ENCODE measurements around the gene NFXL1. TPM values are rescaled to one million over a fixed set of nuclear protein-coding genes. Genes with fewer than 3 reads are reported as not detected.

NFXL1 gene
- total RNA-seq, 2 experiments from 2014 or later = 17.9 to 28.4 TPM

GRCh38 chr4:47942081-47942819, 27.9 kb upstream of the NFXL1 start:
- Histone ChIP-seq H3K9me3 (ENCODE audit: low read length) (no peaks in the 10 kb centered on the region), H4K20me1 (ENCODE audit: insufficient read depth, low read length) (no peaks in the 10 kb centered on the region), H3K27ac (ENCODE audit: low read depth, low read length, poor library complexity, severe bottlenecking) (no peak overlapping the region), H3K4me3 (ENCODE audit: low read depth, low read length, poor library complexity, severe bottlenecking) (no peak overlapping the region), H3K79me2 (ENCODE audit: insufficient read depth, low read depth, low read length) (no peaks in the 10 kb centered on the region), H3K36me3 (ENCODE audit: insufficient read depth, low read length) (no peaks in the 10 kb centered on the region), H2AFZ (ENCODE audit: low read length) (no peak overlapping the region), H3K4me2 (ENCODE audit: low read length) (no peak overlapping the region), H3K4me1 (ENCODE audit: insufficient read depth, low read length, poor library complexity, severe bottlenecking) (no peaks in the 10 kb centered on the region), H3K9me2 (ENCODE audit: insufficient read depth, low read length) (no peaks in the 10 kb centered on the region)
- intact Hi-C loops (cut with micrococcal nuclease; ENCODE audit: unreplicated experiment) = no loop called here
- no peak for DNase-seq (ENCODE audit: low spot score)
- POLR2A ChIA-PET = interaction anchor here (0.6 kb wide), 1 partner anchor 935 kb away, joined by 3 read pairs; no protein-coding TSS in a partner anchor
- TF ChIP-seq, protein P1, sequence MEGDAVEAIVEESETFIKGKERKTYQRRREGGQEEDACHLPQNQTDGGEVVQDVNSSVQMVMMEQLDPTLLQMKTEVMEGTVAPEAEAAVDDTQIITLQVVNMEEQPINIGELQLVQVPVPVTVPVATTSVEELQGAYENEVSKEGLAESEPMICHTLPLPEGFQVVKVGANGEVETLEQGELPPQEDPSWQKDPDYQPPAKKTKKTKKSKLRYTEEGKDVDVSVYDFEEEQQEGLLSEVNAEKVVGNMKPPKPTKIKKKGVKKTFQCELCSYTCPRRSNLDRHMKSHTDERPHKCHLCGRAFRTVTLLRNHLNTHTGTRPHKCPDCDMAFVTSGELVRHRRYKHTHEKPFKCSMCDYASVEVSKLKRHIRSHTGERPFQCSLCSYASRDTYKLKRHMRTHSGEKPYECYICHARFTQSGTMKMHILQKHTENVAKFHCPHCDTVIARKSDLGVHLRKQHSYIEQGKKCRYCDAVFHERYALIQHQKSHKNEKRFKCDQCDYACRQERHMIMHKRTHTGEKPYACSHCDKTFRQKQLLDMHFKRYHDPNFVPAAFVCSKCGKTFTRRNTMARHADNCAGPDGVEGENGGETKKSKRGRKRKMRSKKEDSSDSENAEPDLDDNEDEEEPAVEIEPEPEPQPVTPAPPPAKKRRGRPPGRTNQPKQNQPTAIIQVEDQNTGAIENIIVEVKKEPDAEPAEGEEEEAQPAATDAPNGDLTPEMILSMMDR (conservative IDR thresholded peaks at IDR 0.05; ENCODE audit: low read length) = no peak
- no peak for TF ChIP-seq EZH2phosphoT487 (IDR thresholded peaks at IDR 0.05; ENCODE audit: borderline replicate concordance, low read depth, low read length)
- CTCF ChIA-PET (ENCODE audit: unreplicated experiment) = no interaction called here
- BruUV-seq (replicated peaks) = no TSS peak

DNA sequence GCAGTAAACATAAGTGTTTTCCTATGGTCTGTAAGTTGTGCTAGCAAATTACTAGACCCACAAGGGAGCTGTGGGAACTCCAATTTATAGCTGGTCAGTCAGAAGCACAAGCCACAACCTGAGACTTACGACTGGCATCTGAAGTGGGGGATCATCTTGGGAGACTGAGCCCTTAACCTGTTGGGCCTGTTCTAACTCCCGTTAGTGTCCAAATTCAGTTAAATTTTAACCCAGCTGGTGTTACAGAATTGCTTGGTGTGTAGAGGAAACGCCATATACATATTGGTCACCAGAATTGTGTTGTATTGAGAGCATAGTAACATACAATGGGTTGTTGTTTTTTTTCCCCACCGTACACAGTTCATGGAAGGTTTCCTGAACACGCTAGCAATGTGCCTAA, 25.1 kb upstream of the NFXL1 start:
- intact Hi-C loops (cut with micrococcal nuclease; ENCODE audit: unreplicated experiment) = no loop called here
- no peaks in the 10 kb centered on the region for H3K4me1 ChIP-seq (ENCODE audit: insufficient read depth, low read length, poor library complexity, severe bottlenecking)
- H3K27ac ChIP-seq (ENCODE audit: low read depth, low read length, poor library complexity, severe bottlenecking) = no peak overlapping the region
- no peaks in the 10 kb centered on the region for H3K9me2 ChIP-seq (ENCODE audit: insufficient read depth, low read length)
- H3K9me3 ChIP-seq (ENCODE audit: low read length) = no peaks in the 10 kb centered on the region
- DNase-seq (ENCODE audit: low spot score) = no peak
- H3K4me3 ChIP-seq (ENCODE audit: low read depth, low read length, poor library complexity, severe bottlenecking) = no peak overlapping the region
- H2AFZ ChIP-seq (ENCODE audit: low read length) = no peak overlapping the region
- no peaks in the 10 kb centered on the region for H4K20me1 ChIP-seq (ENCODE audit: insufficient read depth, low read length)
- H3K4me2 ChIP-seq (ENCODE audit: low read length) = no peak overlapping the region
- no TSS peak for BruUV-seq (replicated peaks)
- no peak for TF ChIP-seq EZH2phosphoT487 (IDR thresholded peaks at IDR 0.05; ENCODE audit: borderline replicate concordance, low read depth, low read length)
- TF ChIP-seq, protein P1 (conservative IDR thresholded peaks at IDR 0.05; ENCODE audit: low read length) = no peak
- H3K36me3 ChIP-seq (ENCODE audit: insufficient read depth, low read length) = no peaks in the 10 kb centered on the region
- CTCF ChIA-PET (ENCODE audit: unreplicated experiment) = no interaction called here
- POLR2A ChIA-PET = interaction anchor here (0.9 to 1.9 kb wide), 2 partner anchors 12 to 24 kb away, joined by 3 to 4 read pairs; no protein-coding TSS in a partner anchor
- H3K79me2 ChIP-seq (ENCODE audit: insufficient read depth, low read depth, low read length) = no peaks in the 10 kb centered on the region

GRCh38 chr4:47936336-47936735, 22.0 kb upstream of the NFXL1 start:
- intact Hi-C loops (cut with micrococcal nuclease; ENCODE audit: unreplicated experiment) = no loop called here
- Histone ChIP-seq H3K9me3 (ENCODE audit: low read length) (no peaks in the 10 kb centered on the region), H3K27ac (ENCODE audit: low read depth, low read length, poor library complexity, severe bottlenecking) (no peak overlapping the region), H4K20me1 (ENCODE audit: insufficient read depth, low read length) (no peaks in the 10 kb centered on the region), H3K4me3 (ENCODE audit: low read depth, low read length, poor library complexity, severe bottlenecking) (no peak overlapping the region), H3K4me1 (ENCODE audit: insufficient read depth, low read length, poor library complexity, severe bottlenecking) (no peaks in the 10 kb centered on the region), H3K36me3 (ENCODE audit: insufficient read depth, low read length) (no peaks in the 10 kb centered on the region), H2AFZ (ENCODE audit: low read length) (no peak overlapping the region), H3K4me2 (ENCODE audit: low read length) (no peak overlapping the region), H3K9me2 (ENCODE audit: insufficient read depth, low read length) (no peaks in the 10 kb centered on the region), H3K79me2 (ENCODE audit: insufficient read depth, low read depth, low read length) (no peaks in the 10 kb centered on the region)
- DNase-seq (ENCODE audit: low spot score) = no peak
- TF ChIP-seq, protein P1 (conservative IDR thresholded peaks at IDR 0.05; ENCODE audit: low read length) = no peak
- TF ChIP-seq EZH2phosphoT487 (IDR thresholded peaks at IDR 0.05; ENCODE audit: borderline replicate concordance, low read depth, low read length) = no peak
- ChIA-PET POLR2A (no interaction called here), CTCF (ENCODE audit: unreplicated experiment) (no interaction called here)
- no TSS peak for BruUV-seq (replicated peaks)
